Colonic mucosa (tissue), 4 donors: Measurements from ENCODE around the gene CDKN2AIP. TPM values are rescaled to one million over a fixed set of nuclear protein-coding genes. Genes with fewer than 3 reads are reported as not detected.
A peak's percentile ranks its signal among the peaks of the same experiment; 100 is the strongest.

Source experiments
- DNase-seq: peaks from one replicate; pipeline ENCODE4 v3.0.0-alpha.2; 2020
- H3K27ac ChIP-seq: fragments of 200-600 bp; one replicate; pipeline ENCODE4 v1.8.0; 2021
- H3K27me3 ChIP-seq: fragments of 200-600 bp; one replicate; pipeline ENCODE4 v1.8.0; 2021
- H3K36me3 ChIP-seq: fragments of 200-600 bp; one replicate; pipeline ENCODE4 v1.8.0; 2021
- H3K4me1 ChIP-seq: fragments of 200-600 bp; one replicate; pipeline ENCODE4 v1.8.0; 2021; ENCODE audit warnings: mild to moderate bottlenecking
- H3K4me3 ChIP-seq: fragments of 200-600 bp; one replicate; pipeline ENCODE4 v1.8.0; 2021
- H3K9ac ChIP-seq, 2 donors: one replicate each; pipeline ENCODE4 v1.7.0; 2013; ENCODE audit warnings: control low read depth in 2 of 2, low read depth in 2 of 2, low read length in 2 of 2
- H3K9me3 ChIP-seq: fragments of 200-600 bp; one replicate; pipeline ENCODE4 v1.8.0; 2021
- CTCF ChIP-seq: fragments of 200-600 bp; IDR thresholded peaks from one replicate; pipeline ENCODE4 v1.8.0; 2022; ENCODE audit warnings: antibody characterized with exemption, mild to moderate bottlenecking
- intact Hi-C: fragments of 100-400 bp; cut with DNase I; formaldehyde crosslinking; loops from one replicate; pipeline ENCODE4 v1.14.1; 2022
- total RNA-seq, 2 donors: library from RNA; stranded (reverse); fragmentation: NEBNext Ultra II Directional in 1 of 2; extraction: Animal tissue kit (Norgen Biotek cat#: 25700) in 1 of 2; gene quantifications; one replicate each; pipeline ENCODE4 v1.2.1, GENCODE V29; 2021
- donor health status: healthy.
- donor health status: DM: no; HTN: no; CAD: no.
- donor health status: DM: no; HTN: no; CAD: no.

The CDKN2AIP gene
- total RNA-seq, 2 donors from 2014 or later = 17.5 to 23.5 TPM

GRCh38 chr4:183399126-183399522 is 45.3 kb upstream of the CDKN2AIP start:
- no peak for DNase-seq
- no peaks in the 10 kb centered on the region for H3K27me3 ChIP-seq
- H3K9ac ChIP-seq = peak overlapping the region in 1 of 2 donors; percentile 68
- peaks cover 2% of the 10 kb centered on the region for H3K4me1 ChIP-seq
- no peak for TF ChIP-seq CTCF
- H3K27ac ChIP-seq = no peak overlapping the region
- no peaks in the 10 kb centered on the region for H3K36me3 ChIP-seq
- no peaks in the 10 kb centered on the region for H3K9me3 ChIP-seq
- H3K4me3 ChIP-seq = peak overlapping the region; percentile 61
- intact Hi-C loops = loop anchor here (10.0 kb wide), 1 partner anchor 474 kb away; no protein-coding TSS in a partner anchor

DNA sequence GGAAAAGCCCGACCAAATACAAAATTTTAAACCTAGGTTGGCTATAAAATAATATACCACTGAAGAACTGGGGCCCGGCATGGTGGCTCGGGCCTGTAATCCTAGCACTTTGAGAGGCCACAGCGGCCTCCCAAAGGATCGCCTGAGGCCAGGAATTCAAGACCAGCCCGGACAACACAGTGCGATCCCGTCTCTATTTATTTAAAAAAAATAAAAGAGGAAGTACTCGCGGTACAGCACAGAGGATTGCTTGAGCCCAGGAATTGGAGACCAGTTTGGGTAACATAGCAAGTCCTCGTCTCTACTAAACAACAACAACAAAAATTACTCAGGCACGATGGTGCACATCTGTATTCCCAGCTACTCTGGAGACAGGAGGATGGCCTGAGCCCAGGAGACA is 44.8 kb upstream of the CDKN2AIP start:
- DNase-seq = no peak
- Histone ChIP-seq H3K9ac (no peak overlapping the region), H3K9me3 (no peaks in the 10 kb centered on the region), H3K27me3 (no peaks in the 10 kb centered on the region), H3K36me3 (no peaks in the 10 kb centered on the region), H3K27ac (no peak overlapping the region), H3K4me3 (no peak overlapping the region), H3K4me1 (peaks cover 2% of the 10 kb centered on the region)
- TF ChIP-seq CTCF = no peak
- intact Hi-C loops = loop anchor here (10.0 kb wide), 3 partner anchors 135 to 475 kb away; no protein-coding TSS in a partner anchor

DNA sequence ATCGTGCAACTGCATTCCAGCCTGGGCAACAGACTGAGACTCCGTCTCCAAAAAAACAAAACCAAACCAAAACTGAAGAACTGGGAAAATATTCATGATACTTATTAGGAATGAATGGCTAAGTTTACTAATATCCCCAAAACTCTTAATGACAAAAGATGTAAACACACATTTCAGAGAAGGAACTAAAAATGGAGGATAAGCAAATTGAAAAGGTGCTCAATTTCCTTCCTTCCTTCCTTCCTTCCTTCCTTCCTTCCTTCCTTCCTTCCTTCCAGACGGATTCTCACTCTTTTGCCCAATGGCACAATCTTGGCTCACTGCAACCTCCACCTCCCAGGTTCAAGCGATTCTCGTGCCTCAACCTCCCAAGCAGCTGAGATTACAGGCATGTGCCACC is 44.4 kb upstream of the CDKN2AIP start:
- no peak for TF ChIP-seq CTCF
- no peaks in the 10 kb centered on the region for H3K36me3 ChIP-seq
- no peak for DNase-seq
- peaks cover 2% of the 10 kb centered on the region for H3K4me1 ChIP-seq
- H3K4me3 ChIP-seq = no peak overlapping the region
- H3K27me3 ChIP-seq = no peaks in the 10 kb centered on the region
- H3K27ac ChIP-seq = no peak overlapping the region
- no peak overlapping the region for H3K9ac ChIP-seq
- intact Hi-C loops = loop anchor here (10.0 kb wide), 2 partner anchors 135 to 325 kb away; no protein-coding TSS in a partner anchor
- no peaks in the 10 kb centered on the region for H3K9me3 ChIP-seq

DNA sequence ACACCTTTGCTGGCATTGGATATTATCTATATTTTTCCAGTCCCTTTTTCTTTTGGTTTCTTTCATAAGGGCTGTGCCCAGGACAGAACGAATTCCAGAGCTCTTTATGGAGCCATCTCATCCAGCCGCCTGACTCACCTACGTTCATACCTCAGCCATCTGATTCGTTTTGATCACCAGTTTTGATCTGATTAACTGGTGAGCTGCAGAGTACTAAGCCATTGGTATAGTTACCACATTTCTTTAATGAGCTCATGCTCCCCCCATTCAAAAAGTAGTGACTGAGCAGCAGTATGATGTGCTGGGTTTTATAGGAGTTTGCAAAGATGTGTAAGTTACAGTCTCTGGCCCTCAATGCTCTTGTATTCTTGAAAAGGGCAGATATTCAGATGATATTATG is 43.0 kb upstream of the CDKN2AIP start:
- H3K9ac ChIP-seq = no peak overlapping the region
- no peak for TF ChIP-seq CTCF
- H3K36me3 ChIP-seq = no peaks in the 10 kb centered on the region
- H3K27ac ChIP-seq = no peak overlapping the region
- intact Hi-C loops = loop anchor here (10.0 kb wide), 2 partner anchors 137 to 327 kb away; no protein-coding TSS in a partner anchor
- no peak for DNase-seq
- H3K4me3 ChIP-seq = no peak overlapping the region
- H3K9me3 ChIP-seq = no peaks in the 10 kb centered on the region
- H3K27me3 ChIP-seq = no peaks in the 10 kb centered on the region
- H3K4me1 ChIP-seq = peaks cover 2% of the 10 kb centered on the region

GRCh38 chr4:183402771-183403170 is 41.7 kb upstream of the CDKN2AIP start:
- Histone ChIP-seq H3K36me3 (no peaks in the 10 kb centered on the region), H3K27ac (no peak overlapping the region), H3K27me3 (no peaks in the 10 kb centered on the region), H3K9me3 (no peaks in the 10 kb centered on the region), H3K4me3 (no peak overlapping the region), H3K4me1 (peaks cover 2% of the 10 kb centered on the region), H3K9ac (no peak overlapping the region)
- TF ChIP-seq CTCF = no peak
- intact Hi-C loops = loop anchor here (10.0 kb wide), 2 partner anchors 138 to 328 kb away; no protein-coding TSS in a partner anchor
- no peak for DNase-seq
